IMR-90 (cell line): ENCODE data around the gene ATG3.

Source experiments
- CHD1 ChIP-seq: IDR thresholded peaks from 2 replicates; pipeline ENCODE4 v1.6.1; 2012; ENCODE audit warnings: low read depth, low read length, improper control_type of control experiment
- FOS ChIP-seq: fragments of 150-350 bp; IDR thresholded peaks from 2 replicates; pipeline ENCODE4 v1.6.1; 2016; ENCODE audit warnings: low read depth, low read length
- MXI1 ChIP-seq: IDR thresholded peaks from 2 replicates; pipeline ENCODE4 v1.6.1; 2012; ENCODE audit warnings: low read depth, mild to moderate bottlenecking, low read length, moderate library complexity, borderline replicate concordance
- POLR2A ChIP-seq: IDR thresholded peaks from 2 replicates; pipeline ENCODE4 v1.6.1; 2012; ENCODE audit warnings: mild to moderate bottlenecking, low read depth, low read length
- RAD21 ChIP-seq: IDR thresholded peaks from 2 replicates; pipeline ENCODE4 v1.6.1; 2012; ENCODE audit warnings: low read length, improper control_type of control experiment
- RCOR1 ChIP-seq: IDR thresholded peaks from 2 replicates; pipeline ENCODE4 v1.6.1; 2012; ENCODE audit warnings: mild to moderate bottlenecking, low read length, improper control_type of control experiment; ENCODE audit not compliant: insufficient replicate concordance
- RFX5 ChIP-seq: IDR thresholded peaks from 2 replicates; pipeline ENCODE4 v1.8.0; 2012; ENCODE audit warnings: low read depth, mild to moderate bottlenecking, low read length, moderate library complexity
- TF ChIP-seq, protein P1 (sequence below): conservative IDR thresholded peaks from 2 replicates; pipeline ENCODE4 v1.5.1; 2012; ENCODE audit warnings: mild to moderate bottlenecking, low read depth, low read length, improper control_type of control experiment
- TF ChIP-seq, protein P2 (sequence below): fragments of 150-350 bp; IDR thresholded peaks from 2 replicates; pipeline ENCODE4 v1.6.1; 2017; ENCODE audit warnings: mild to moderate bottlenecking, antibody characterized with exemption, low read length, low read depth
- TF ChIP-seq, protein P3 (sequence below): fragments of 150-350 bp; IDR thresholded peaks from 2 replicates; pipeline ENCODE4 v1.6.1; 2016; ENCODE audit warnings: low read depth, mild to moderate bottlenecking, low read length, moderate library complexity, borderline replicate concordance

- TF ChIP-seq POLR2A (no peak), RFX5 (no peak), RAD21 (no peak), RCOR1 (no peak), FOS (no peak), CHD1 (no peak), MXI1 (no peak)
- TF ChIP-seq, protein P1, sequence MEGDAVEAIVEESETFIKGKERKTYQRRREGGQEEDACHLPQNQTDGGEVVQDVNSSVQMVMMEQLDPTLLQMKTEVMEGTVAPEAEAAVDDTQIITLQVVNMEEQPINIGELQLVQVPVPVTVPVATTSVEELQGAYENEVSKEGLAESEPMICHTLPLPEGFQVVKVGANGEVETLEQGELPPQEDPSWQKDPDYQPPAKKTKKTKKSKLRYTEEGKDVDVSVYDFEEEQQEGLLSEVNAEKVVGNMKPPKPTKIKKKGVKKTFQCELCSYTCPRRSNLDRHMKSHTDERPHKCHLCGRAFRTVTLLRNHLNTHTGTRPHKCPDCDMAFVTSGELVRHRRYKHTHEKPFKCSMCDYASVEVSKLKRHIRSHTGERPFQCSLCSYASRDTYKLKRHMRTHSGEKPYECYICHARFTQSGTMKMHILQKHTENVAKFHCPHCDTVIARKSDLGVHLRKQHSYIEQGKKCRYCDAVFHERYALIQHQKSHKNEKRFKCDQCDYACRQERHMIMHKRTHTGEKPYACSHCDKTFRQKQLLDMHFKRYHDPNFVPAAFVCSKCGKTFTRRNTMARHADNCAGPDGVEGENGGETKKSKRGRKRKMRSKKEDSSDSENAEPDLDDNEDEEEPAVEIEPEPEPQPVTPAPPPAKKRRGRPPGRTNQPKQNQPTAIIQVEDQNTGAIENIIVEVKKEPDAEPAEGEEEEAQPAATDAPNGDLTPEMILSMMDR, result no peak
- TF ChIP-seq, protein P2, sequence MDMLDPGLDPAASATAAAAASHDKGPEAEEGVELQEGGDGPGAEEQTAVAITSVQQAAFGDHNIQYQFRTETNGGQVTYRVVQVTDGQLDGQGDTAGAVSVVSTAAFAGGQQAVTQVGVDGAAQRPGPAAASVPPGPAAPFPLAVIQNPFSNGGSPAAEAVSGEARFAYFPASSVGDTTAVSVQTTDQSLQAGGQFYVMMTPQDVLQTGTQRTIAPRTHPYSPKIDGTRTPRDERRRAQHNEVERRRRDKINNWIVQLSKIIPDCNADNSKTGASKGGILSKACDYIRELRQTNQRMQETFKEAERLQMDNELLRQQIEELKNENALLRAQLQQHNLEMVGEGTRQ, result no peak
- TF ChIP-seq, protein P3, sequence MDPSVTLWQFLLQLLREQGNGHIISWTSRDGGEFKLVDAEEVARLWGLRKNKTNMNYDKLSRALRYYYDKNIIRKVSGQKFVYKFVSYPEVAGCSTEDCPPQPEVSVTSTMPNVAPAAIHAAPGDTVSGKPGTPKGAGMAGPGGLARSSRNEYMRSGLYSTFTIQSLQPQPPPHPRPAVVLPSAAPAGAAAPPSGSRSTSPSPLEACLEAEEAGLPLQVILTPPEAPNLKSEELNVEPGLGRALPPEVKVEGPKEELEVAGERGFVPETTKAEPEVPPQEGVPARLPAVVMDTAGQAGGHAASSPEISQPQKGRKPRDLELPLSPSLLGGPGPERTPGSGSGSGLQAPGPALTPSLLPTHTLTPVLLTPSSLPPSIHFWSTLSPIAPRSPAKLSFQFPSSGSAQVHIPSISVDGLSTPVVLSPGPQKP, result no peak
These were observed 21.3 kb upstream of the ATG3 start for GRCh38 chr3:112583105-112583504.
